Activated CD4-positive, alpha-beta T cell treated with anti-CD3 and anti-CD28 coated beads, Interleukin-2, amount 50 U/mL, for 48 hours (primary cell): Measurements from ENCODE around the gene NDST3.

Experiments
- DNase-seq, 2 experiments: peaks; one replicate each; pipeline ENCODE4 v3.0.0-alpha.2; 2020

The NDST3 gene

GRCh38 chr4:118082182-118082581 is 47.9 kb downstream of the NDST3 start:
- no peak for DNase-seq

GRCh38 chr4:118085700-118086099 is 51.4 kb downstream of the NDST3 start:
- no peak for DNase-seq

- DNase-seq: no peak
Observed at GRCh38 chr4:118086344-118086743, 52.1 kb downstream of the NDST3 start.

GRCh38 chr4:118087366-118087765 is 53.1 kb downstream of the NDST3 start:
- no peak for DNase-seq

- no peak for DNase-seq
Observed at GRCh38 chr4:118099106-118099505, 64.8 kb downstream of the NDST3 start.

DNA sequence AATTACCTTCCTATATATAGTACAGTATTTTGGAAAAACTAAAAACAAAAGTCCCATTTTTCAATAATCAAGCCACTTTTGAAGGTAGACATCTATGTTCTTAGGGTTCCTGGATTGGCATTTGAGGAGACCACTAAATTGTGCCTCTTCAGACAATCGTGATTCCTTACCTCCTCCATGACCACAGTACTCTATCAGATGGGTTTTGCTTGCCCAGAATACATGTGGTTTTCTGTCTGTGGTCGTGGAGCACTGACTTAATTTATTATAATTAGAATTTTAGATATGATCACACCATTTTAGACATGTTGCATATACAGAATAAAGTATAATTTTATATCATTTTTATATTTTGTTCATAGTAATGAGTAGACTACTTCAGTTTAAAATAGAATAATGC is 67.9 kb downstream of the NDST3 start:
- DNase-seq: no peak

GRCh38 chr4:118112117-118113046 is 78.1 kb downstream of the NDST3 start:
- DNase-seq: no peak

DNA sequence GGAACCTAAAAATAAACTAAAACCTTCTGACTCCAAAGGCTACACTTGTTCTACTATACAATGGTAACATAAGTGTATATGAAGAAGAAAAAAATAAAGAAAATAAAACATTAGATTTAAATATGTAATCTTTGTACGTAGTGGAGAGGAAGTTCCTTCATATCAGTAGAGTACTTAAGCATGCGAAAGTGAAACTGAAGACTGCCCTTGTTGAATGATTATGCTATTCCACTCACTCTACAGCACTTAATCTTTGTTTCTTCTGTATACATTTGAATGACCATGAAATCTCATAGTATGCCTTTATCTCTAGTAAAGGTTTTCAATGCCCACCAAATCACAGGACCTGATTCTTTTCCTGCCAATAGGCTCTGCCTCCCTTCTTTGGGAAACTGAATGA is 78.9 kb downstream of the NDST3 start:
- DNase-seq: no peak

- no peak for DNase-seq
Observed at GRCh38 chr4:118114720-118115119, 80.4 kb downstream of the NDST3 start.

GRCh38 chr4:118120120-118120760 is 86.0 kb downstream of the NDST3 start:
- DNase-seq: no peak

DNA sequence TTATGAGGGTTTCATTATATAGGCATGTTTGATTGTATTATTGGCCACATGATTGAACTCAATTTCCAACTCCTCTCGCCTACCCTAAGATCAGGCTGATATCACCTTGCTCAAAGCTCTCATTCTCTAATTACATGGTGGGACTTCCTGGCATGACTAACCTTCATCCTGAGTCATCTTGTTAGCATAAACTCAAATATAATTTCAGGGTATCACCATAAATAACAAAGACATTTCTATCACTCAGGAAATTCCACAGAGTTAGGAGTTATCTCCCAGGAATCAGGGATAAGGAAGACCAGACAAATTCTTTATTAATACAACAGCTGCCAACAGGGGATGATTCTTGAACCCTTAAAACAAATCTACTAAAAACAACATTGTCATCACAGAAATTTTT is 90.7 kb downstream of the NDST3 start:
- DNase-seq: no peak

DNA sequence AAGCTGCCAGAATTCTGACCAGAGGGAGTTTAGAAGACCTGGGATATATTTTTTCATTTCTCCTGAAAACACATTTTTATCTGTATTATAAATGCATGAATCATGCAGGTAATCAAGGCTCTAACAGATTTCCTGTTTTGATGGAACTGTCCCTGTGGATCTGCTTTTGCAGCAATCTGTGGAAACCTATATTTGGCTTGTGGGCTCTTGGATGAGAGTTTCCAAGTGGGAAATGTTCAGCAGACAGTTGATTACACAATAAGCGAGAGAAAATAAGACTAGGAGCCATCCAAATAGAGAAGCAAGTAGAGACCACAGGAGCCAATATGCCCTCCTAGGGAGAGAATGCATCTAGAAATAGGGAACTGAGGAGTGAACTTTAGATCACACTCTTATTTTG is 105.0 kb downstream of the NDST3 start:
- DNase-seq: no peak

DNA sequence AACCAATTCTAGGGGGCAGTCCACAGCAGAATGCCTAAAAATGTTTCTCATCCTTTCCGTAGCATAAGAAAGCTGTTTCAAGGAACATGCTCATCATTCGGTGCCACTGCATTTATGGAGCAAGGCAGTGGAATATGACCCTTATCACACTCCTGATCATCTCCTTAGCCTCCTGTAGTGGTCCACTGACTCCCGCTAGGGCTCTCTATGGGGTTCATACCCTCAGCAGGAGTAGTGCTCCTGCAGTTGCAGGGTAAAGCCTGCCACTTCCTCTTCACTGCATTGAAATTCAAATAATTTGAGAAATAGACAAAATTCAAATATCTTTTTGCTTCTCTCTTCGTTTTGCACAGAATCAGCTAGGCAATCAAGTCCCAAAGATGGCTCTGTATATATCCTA is 107.0 kb downstream of the NDST3 start:
- no peak for DNase-seq

DNA sequence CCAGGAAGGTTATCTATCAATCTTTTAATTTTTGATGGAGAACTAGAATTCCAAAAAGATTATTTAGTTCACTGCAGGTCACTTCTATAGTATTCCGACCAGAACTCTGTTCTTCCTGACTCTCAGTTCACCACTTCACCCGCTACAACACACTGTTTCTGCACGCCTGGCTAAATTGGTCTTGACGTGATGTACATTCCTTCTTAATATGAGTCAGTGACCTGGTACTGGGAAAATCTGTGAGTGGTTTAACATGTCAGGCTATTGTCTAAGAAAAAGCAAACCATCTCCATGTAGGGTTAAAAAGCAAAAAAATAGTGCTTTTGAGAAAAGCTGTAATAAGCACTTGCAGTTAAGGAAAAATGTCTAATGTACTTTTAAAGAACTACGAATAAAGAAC is 120.4 kb downstream of the NDST3 start:
- no peak for DNase-seq

GRCh38 chr4:118155516-118155915 is 121.2 kb downstream of the NDST3 start:
- DNase-seq: no peak

GRCh38 chr4:118158763-118159375 is 124.6 kb downstream of the NDST3 start:
- no peak for DNase-seq

GRCh38 chr4:118167306-118167705 is 133.0 kb downstream of the NDST3 start:
- DNase-seq: no peak

DNA sequence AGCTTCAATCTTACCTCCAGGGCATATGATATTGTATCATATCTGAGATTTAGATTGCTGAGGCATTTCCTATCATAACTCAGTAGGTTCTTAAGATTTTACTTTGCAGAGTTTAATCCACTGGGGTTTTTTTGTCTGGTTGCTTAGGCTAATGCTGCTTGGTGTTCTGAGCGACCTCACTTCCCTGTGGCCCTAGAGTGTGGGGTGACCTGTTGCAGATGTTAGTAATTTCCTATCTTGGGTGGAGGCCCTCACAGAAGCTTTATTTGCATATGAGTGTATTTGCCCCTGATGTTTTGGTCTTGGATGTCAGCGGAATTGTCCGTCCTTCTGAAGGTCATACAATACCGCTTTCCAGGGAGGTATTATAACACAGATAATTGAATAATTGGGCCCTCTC is 137.1 kb downstream of the NDST3 start:
- no peak for DNase-seq

DNA sequence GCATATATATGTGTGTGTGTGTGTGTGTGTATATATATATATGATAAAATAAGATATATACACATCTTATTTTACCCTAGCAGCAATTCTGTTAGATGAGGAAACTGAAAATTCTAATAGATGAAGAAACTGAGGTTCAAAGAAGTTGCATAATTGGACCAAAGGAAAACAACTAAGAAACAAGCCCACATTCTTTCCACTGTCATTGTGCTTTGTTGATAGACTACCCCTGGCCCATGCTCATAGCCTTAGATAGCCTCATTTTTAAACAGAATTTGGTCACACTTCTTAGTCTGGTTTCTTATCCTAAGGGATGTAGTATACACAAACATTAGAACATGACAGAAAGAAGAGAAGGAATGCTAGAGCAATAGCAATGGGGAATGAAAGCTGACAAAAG is 138.8 kb downstream of the NDST3 start:
- DNase-seq: no peak

- no peak for DNase-seq
Observed at GRCh38 chr4:118173956-118174725, 139.9 kb downstream of the NDST3 start.

DNA sequence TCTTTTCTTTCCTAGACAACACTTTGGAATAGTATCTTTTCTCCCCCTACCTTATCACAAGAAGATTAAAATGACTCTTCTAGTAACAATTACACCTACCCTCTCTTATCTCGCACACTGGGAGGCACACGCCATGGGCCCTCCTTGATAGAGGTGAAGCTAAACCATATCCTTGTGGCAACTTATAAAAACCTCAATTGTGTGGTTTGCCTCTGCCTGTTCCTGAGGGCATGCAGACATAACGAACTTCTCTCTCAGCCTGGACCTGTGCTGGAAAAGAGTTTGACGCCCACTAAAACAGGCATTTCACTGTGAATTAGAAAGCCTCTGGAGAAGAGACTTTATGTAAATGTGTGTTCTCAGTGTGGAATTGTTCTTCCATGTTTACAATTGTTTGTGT is 141.2 kb downstream of the NDST3 start:
- no peak for DNase-seq

DNA sequence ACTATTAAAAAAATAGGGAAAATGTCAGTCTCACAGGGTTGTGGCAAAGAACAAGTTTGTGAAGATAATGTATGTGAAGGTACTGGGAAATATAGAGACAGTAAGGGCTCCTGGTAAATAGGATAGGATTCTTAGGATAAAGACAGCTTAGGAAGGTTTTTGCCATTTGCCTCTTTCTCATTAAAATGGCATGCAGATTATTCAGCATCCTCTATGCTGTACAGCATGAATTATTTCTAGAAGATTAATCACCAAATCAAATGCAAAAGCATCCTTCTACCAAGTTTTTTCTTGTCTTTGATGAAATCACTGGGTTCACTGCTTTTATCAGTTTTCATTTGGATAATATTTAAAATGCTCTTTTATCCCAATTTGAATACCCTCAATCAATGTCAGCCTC is 142.8 kb downstream of the NDST3 start:
- DNase-seq: no peak

DNA sequence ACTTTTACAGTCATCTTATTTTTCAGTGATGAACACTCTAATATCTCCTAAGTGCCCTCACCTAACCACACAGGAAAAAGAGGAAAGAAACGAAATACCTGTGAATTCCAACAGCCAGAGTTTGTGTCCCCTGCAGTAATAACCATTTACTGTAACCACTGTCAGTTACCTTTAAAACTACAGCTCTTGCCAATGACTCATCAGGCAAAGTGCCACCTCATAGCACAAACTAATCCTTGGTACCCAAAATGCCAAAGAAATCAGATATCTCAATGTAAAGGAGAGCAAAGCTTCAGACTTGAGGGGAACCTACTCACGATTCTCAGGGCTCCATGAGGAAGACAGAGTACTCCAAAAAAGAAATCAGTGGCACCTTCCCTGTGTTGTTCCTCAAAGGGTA is 146.5 kb downstream of the NDST3 start:
- no peak for DNase-seq
